Activated naive CD8-positive, alpha-beta T cell (primary cell): Measurements from ENCODE around the gene EGLN2.
A peak's percentile ranks its signal among the peaks of the same experiment; 100 is the strongest.
"Not testable (repeated sequence)": the region's sequence is repeated elsewhere in the genome, so short reads cannot be mapped to it uniquely, and the experiment has no call there.

Experiments
- H3K27ac Mint-ChIP-seq: one replicate; pipeline ENCODE4 v1.8.0; 2021; ENCODE audit warnings: mixed read lengths
- H3K27me3 Mint-ChIP-seq: one replicate; pipeline ENCODE4 v1.8.0; 2021; ENCODE audit warnings: mixed read lengths
- H3K36me3 Mint-ChIP-seq: one replicate; pipeline ENCODE4 v1.8.0; 2021; ENCODE audit warnings: mixed read lengths
- H3K4me1 Mint-ChIP-seq: one replicate; pipeline ENCODE4 v1.8.0; 2021; ENCODE audit warnings: low read depth, mixed read lengths
- H3K4me3 Mint-ChIP-seq: one replicate; pipeline ENCODE4 v1.8.0; 2021; ENCODE audit warnings: mild to moderate bottlenecking, mixed read lengths
- H3K9me3 Mint-ChIP-seq: one replicate; pipeline ENCODE4 v1.8.0; 2021; ENCODE audit warnings: low read depth, mixed read lengths

The EGLN2 gene

GRCh38 chr19:40831502-40832430 is 32.8 kb downstream of the EGLN2 start:
- Mint-ChIP-seq H3K36me3 (peaks cover 9% of the 10 kb centered on the region), H3K4me3 (no peak overlapping the region), H3K9me3 (no peaks in the 10 kb centered on the region), H3K4me1 (peaks cover 24% of the 10 kb centered on the region), H3K27ac (no peak overlapping the region), H3K27me3 (no peaks in the 10 kb centered on the region)

DNA sequence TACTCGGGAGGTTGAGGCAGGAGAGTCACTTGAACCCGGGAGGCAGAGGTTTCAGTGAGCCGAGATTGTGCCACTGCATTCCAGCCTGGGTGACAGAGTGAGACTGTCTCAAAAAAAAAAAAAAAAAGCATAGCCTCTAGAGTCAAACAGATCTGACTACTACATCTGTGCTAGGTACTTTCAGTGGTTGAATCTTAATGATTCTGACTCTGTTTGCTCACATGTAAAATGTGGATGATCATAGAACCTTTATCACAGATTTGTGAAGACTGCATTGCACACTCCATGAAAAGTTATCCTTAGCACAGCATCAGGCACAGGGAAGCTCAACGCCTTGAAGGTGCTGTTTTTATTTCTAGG is 33.4 kb downstream of the EGLN2 start:
- not testable (repeated sequence) for H3K9me3 Mint-ChIP-seq, H3K36me3 Mint-ChIP-seq, H3K27ac Mint-ChIP-seq, H3K27me3 Mint-ChIP-seq, H3K4me3 Mint-ChIP-seq
- peaks cover 18% of the 10 kb centered on the region for H3K4me1 Mint-ChIP-seq

DNA sequence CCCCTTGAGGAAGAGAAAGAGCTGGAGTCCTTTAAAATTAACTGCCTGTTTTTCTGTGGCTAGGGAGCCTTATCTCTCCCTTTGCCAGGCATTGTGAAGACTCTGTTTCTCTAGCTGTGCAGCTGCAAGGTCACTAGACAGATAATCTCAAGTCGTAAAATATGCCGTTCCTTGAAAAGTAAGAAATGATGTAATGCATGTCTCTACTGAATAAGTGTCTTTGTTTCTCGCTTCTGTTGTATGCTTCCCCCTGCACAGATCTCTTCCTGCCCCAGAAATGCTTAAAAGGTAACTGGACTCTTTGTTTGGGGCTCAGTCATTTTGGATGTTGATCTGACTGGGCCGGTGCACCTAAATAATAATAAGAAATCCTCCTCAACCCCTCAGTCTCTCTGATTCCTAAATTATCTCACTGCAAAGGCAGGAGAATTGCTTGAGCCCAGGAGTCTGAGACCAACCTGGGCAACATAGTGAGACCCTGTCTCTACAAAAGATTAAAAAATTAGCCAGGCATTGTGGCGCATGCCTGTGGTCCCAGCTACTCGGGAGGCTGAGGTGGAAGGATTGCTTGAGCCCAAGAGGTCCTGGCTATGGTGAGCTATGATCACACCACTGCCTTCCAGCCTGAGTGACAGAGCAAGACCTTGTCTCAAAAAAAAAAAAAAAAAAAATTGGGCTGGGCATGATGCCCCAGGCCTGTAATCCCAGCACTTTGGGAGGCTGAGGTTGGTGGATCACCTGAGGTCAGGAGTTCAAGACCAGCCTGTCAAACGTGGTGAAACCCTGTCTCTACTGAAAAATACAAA is 34.9 kb downstream of the EGLN2 start:
- H3K4me3 Mint-ChIP-seq, result peak overlapping the region; percentile 4
- H3K9me3 Mint-ChIP-seq, result not testable (repeated sequence)

GRCh38 chr19:40836754-40837429 is 37.9 kb downstream of the EGLN2 start:
- H3K27me3 Mint-ChIP-seq, result no peaks in the 10 kb centered on the region
- peaks cover 17% of the 10 kb centered on the region for H3K4me1 Mint-ChIP-seq
- no peaks in the 10 kb centered on the region for H3K9me3 Mint-ChIP-seq
- no peak overlapping the region for H3K4me3 Mint-ChIP-seq
- H3K27ac Mint-ChIP-seq, result no peak overlapping the region
- H3K36me3 Mint-ChIP-seq, result no peaks in the 10 kb centered on the region

More for the DNA sequence above, 34.9 kb downstream of the EGLN2 start:
- H3K27ac Mint-ChIP-seq, H3K27me3 Mint-ChIP-seq, H3K36me3 Mint-ChIP-seq: not testable (repeated sequence)
- H3K4me1 Mint-ChIP-seq, result peaks cover 17% of the 10 kb centered on the region

GRCh38 chr19:40838477-40838876 is 39.5 kb downstream of the EGLN2 start:
- H3K27me3 Mint-ChIP-seq, H3K4me3 Mint-ChIP-seq, H3K9me3 Mint-ChIP-seq, H3K4me1 Mint-ChIP-seq, H3K36me3 Mint-ChIP-seq, H3K27ac Mint-ChIP-seq: not testable (repeated sequence)

GRCh38 chr19:40842012-40842411 is 43.0 kb downstream of the EGLN2 start:
- H3K4me1 Mint-ChIP-seq, result peaks cover 22% of the 10 kb centered on the region
- not testable (repeated sequence) for H3K4me3 Mint-ChIP-seq, H3K36me3 Mint-ChIP-seq, H3K27ac Mint-ChIP-seq, H3K9me3 Mint-ChIP-seq, H3K27me3 Mint-ChIP-seq

DNA sequence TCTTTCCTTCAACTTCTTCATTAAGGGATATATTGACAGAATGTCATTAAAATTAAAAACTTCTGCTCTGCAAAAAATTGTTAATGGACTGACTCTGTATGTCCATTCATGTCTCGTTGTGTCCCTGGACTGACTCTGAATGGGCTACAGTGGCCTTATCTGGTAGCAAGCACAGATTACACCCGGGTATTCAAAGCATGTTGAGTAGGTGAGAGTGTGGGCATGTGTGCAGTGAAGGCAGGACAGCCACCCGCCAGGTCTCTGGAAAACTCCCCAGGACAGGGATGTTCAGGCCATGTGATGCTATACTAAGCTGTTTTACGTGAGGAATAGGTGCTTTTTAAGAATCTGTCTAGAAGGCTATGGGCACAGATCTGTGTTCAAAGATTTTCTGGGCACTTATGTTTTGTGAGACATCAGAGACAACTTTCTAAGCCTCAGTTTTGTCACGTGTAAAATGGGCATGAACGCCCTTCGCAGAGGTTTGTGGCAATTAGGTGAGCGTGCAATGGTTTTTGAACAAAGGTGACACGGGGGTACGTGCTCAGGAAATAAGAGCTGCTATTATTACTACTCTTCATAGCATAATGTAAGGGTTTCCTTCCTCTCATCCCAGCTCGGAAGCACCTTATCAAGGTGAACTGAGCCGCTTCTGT is 44.1 kb downstream of the EGLN2 start:
- H3K36me3 Mint-ChIP-seq, H3K9me3 Mint-ChIP-seq, H3K27me3 Mint-ChIP-seq: not testable (repeated sequence)
- Mint-ChIP-seq H3K27ac (peak overlapping the region; percentile 72), H3K4me3 (peak overlapping the region; percentile 76), H3K4me1 (peaks cover 25% of the 10 kb centered on the region)

- H3K4me1 Mint-ChIP-seq, result peaks cover 25% of the 10 kb centered on the region
- H3K4me3 Mint-ChIP-seq, result peak overlapping the region; percentile 76
- not testable (repeated sequence) for H3K36me3 Mint-ChIP-seq, H3K9me3 Mint-ChIP-seq, H3K27me3 Mint-ChIP-seq
- H3K27ac Mint-ChIP-seq, result peak overlapping the region; percentile 72
These were observed 44.7 kb downstream of the EGLN2 start for GRCh38 chr19:40843653-40844052.

GRCh38 chr19:40846722-40847121 is 47.7 kb downstream of the EGLN2 start:
- H3K27ac Mint-ChIP-seq, H3K36me3 Mint-ChIP-seq, H3K27me3 Mint-ChIP-seq, H3K9me3 Mint-ChIP-seq, H3K4me3 Mint-ChIP-seq: not testable (repeated sequence)
- H3K4me1 Mint-ChIP-seq, result peaks cover 33% of the 10 kb centered on the region

DNA sequence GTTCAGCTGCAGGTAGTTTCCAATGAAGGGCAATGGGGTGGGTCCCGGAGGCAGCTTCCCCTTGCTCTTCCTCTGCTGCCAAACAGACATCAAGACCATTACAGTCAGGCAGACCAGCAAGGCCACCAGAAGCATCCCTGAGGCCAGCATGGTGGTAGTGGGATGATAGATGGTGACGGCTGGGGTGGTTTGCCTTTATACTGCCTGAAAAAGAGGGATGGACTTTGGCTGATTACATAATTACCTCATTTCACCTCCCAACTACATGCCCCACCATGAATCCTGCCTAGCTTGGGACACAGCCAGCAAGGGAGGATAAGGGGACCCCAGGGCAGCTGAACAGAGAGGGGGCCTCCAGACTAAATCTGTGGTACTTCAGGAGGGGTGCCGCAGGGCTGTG is 51.3 kb downstream of the EGLN2 start, which contains the start of gene CYP2A6:
TSS of gene CYP2A6 (minus strand) at position 171 of the 400 bp plus-strand sequence. CDS start at position 150, 21 bp downstream.
- not testable (repeated sequence) for H3K36me3 Mint-ChIP-seq, H3K4me3 Mint-ChIP-seq, H3K27ac Mint-ChIP-seq, H3K9me3 Mint-ChIP-seq, H3K27me3 Mint-ChIP-seq
- peaks cover 13% of the 10 kb centered on the region for H3K4me1 Mint-ChIP-seq

DNA sequence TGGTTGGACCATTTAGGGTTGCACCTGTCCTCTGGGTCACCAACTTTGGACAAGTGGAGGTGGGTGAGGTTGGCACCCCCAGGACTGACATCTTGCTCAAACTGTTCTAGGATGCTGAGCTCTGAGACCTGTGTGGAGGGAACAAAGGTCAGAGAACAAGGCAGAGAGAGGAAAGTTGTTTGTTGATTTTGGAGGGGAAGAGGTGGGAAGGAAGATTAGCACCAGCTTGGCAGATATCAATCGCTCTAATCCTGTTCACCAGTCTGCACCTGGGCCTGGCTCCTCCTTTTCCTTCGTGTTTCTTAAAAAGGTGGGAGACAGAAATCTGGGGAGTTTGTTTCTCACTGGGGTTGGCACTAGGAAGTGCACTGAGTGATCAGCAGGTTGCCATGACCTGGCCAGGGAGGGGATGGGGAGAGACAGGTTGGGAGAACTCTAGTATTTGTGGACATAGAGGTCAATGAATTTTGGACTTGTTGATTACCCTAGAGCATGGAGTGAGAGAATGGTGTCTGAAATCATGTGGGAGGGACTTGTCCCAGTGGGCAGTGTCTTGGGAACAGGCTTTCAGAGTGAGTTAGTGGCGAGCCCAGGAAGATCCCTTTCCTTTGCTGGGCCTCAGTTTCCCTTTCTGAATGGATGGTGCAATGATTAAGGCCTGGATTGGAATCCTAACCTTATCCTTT is 53.6 kb downstream of the EGLN2 start:
- not testable (repeated sequence) for H3K36me3 Mint-ChIP-seq, H3K27ac Mint-ChIP-seq, H3K4me1 Mint-ChIP-seq, H3K9me3 Mint-ChIP-seq, H3K4me3 Mint-ChIP-seq, H3K27me3 Mint-ChIP-seq
